Skin epidermis (tissue), 12 donors: Measurements from ENCODE around the gene ZBTB7B.

ENCODE experiments used
- H3K27ac ChIP-seq, 21 experiments: fragments of 200-600 bp; sonication (generic) in 11 of 21; one replicate each; pipeline ENCODE4 v1.5.0; 2020; ENCODE audit warnings: mild to moderate bottlenecking in 3 of 21, inconsistent platforms in 2 of 21, moderate library complexity in 2 of 21
- H3K4me3 ChIP-seq, 7 experiments: fragments of 200-600 bp; sonication (generic) in 2 of 7; one replicate each; pipeline ENCODE4 v1.5.0; 2020; ENCODE audit warnings: inconsistent platforms in 2 of 7, mild to moderate bottlenecking in 2 of 7, moderate library complexity in 1 of 7

The ZBTB7B gene

GRCh38 chr1:155063550-155064110, 61.0 kb downstream of the ZBTB7B start, which contains the start of gene EFNA4:
Gene EFNA4 (plus strand): TSS chr1:155063740. CDS start chr1:155063824, 84 bp downstream.
- Histone ChIP-seq H3K4me3 (peak within 1 kb of the TSS; percentile 73 to 93 (median 87)), H3K27ac (peak within 1 kb of the TSS in 20 of 21 experiments; percentile 55 to 94 (median 83))

GRCh38 chr1:155064111-155064831, 61.7 kb downstream of the ZBTB7B start:
- Histone ChIP-seq H3K27ac (peak overlapping the region in 20 of 21 experiments; percentile 55 to 94 (median 83)), H3K4me3 (peak overlapping the region; percentile 73 to 93 (median 87))

GRCh38 chr1:155064832-155065429, 62.3 kb downstream of the ZBTB7B start:
- Histone ChIP-seq H3K4me3 (peak overlapping the region in 1 of 7 experiments; percentile 8), H3K27ac (no peak overlapping the region)

GRCh38 chr1:155066777-155067176, 64.2 kb downstream of the ZBTB7B start:
- H3K27ac ChIP-seq: no peak overlapping the region

More at GRCh38 chr1:155066777-155067176, 64.2 kb downstream of the ZBTB7B start:
- H3K4me3 ChIP-seq: no peak overlapping the region
